Pancreas (tissue), 10 donors: ENCODE measurements around the gene YY1. TPM values are rescaled to one million over a fixed set of nuclear protein-coding genes. Genes with fewer than 3 reads are reported as not detected.

Source experiments
- ATAC-seq, 4 donors: fragments of 200-7000 bp; cut with Tn5 transposase; one replicate each; pipeline versions ENCODE4 v1.8.0 to v1.9.1; 2020; ENCODE audit warnings: mild to moderate bottlenecking in 4 of 4, moderate library complexity in 4 of 4
- DNase-seq, 6 donors: peaks; one replicate each; pipeline ENCODE4 v3.0.0-alpha.2; 2020
- FAIRE-seq: peaks from 2 replicates; lab custom pipeline; 2012; peaks lifted over from hg19 to GRCh38; lab: Jason Lieb, UNC
- H3K27ac ChIP-seq, 4 donors: fragments of 200-600 bp; sonication (generic); 1 replicate in 3 of 4; 2 replicates in 1 of 4; pipeline versions ENCODE4 v1.5.0 to v1.8.0; 2020
- H3K27me3 ChIP-seq, 4 donors: fragments of 200-600 bp; one replicate each; pipeline ENCODE4 v1.8.0; 2021
- H3K36me3 ChIP-seq, 3 donors: fragments of 200-600 bp; sonication (generic) in 1 of 3; one replicate each; pipeline versions ENCODE4 v1.5.0 to v1.8.0; 2020 to 2021
- H3K4me1 ChIP-seq, 3 donors: fragments of 200-600 bp; one replicate each; pipeline ENCODE4 v1.8.0; 2021
- H3K4me3 ChIP-seq, 4 donors: fragments of 200-600 bp; sonication (generic) in 2 of 4; one replicate each; pipeline versions ENCODE4 v1.5.0 to v1.8.0; 2020 to 2021
- H3K9me3 ChIP-seq, 4 donors: fragments of 200-600 bp; one replicate each; pipeline ENCODE4 v1.8.0; 2021
- WGBS, 2 donors: extraction: QIAGEN DNeasy Blood & Tissue Kit; methylation state at CpG; one replicate each; pipeline ENCODE4 v1.1.7; 2013; 5-methylcytosine and 5-hydroxymethylcytosine counted together
- intact Hi-C, 3 donors: fragments of 100-400 bp; cut with DNase I; formaldehyde crosslinking; loops; one replicate each; pipeline versions ENCODE4 v1.11.1 to v1.14.2; 2022
- polyA plus RNA-seq, 2 donors: library from polyadenylated mRNA; stranded (reverse); fragments of 200-250 nt; gene quantifications; one replicate each; pipeline ENCODE4 v1.2.3, GENCODE V29; 2013
- total RNA-seq, 6 donors: library from RNA; stranded (reverse); fragmentation: NEBNext Ultra II Directional in 4 of 6; extraction: Animal tissue kit (Norgen Biotek cat#: 25700) in 4 of 6; gene quantifications; one replicate each; pipeline versions ENCODE4 v1.2.1 to v1.2.4, GENCODE V29; 2021 to 2023
- TF ChIP-seq, protein P1 (sequence below), 4 donors: fragments of 200-600 bp; sonication (generic) in 3 of 4; IDR thresholded peaks; one replicate each; pipeline versions ENCODE4 v1.5.0 to v1.8.0; 2021; ENCODE audit warnings: antibody characterized with exemption in 4 of 4
- donor health status: healthy with polysubstance abuse.
- donor health status: DM: no; HTN: no; CAD: no; lungs with moderate emphysema.
- donor health status: DM: no; HTN: no; CAD: no.
- donor health status: control.
- donor health status: control.
- donor health status: Bipolar disorder and iron deficiency.
- donor health status: DM: yes; HTN: yes; CAD: no.
- donor health status: DM: no; HTN: no; CAD: no.
- donor health status: DM: no; HTN: no; CAD: no.
- donor health status: DM: yes; HTN: yes; CAD: no.

Gene YY1
- total and polyA plus RNA-seq, 8 donors, result 10.5 to 38.7 (median 24.1) TPM

DNA sequence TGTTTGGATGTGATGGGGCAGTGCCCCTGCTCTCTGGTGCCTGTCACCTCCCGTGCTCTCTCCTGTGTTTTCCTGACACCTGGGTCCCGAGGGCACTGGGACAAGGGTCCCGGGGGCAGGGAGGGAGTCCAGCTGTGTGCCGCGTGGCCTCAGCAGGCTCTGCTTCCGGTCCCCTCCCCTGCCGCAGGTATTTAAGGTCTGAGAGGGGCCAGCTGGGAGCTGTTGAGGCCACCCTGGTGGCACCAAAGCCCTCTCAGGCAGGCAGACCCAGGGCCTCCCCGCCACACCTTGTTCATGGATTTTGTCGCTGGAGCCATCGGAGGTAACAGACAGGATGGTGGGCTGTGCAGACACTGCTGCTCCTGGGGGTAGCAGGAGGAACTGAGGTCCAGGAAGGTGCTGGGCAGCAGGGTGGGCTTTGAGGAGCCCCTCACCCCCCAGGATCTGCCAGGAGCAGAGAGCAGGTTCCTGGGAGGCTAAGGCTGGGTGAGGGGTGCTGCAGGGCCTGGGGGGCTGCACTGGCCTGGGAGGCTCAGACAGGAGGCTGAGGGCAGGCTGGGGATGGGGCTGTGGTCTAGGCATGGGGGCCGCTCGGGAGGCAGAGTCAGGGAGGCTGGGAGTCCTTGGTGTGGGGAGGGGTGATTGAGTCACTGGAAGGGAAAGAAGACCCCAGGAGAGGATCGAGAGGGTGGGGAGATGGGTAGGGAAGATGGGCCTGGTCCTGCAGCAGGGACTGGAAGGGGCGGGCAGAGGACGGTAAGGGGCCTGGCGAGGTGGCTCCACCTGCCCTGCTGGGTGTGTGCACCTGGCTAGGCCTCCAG lies 84.4 kb downstream of the YY1 start, which contains the start of gene SLC25A47:
TSS of gene SLC25A47 (plus strand) at position 219 of the 821 bp plus-strand sequence. CDS start at position 295, 76 bp downstream.
- ATAC-seq, result no peak
- no peak for DNase-seq
- 90 to 98% methylated on average over 15 to 16 of the region's 16 CpGs for WGBS, 2 donors

DNA sequence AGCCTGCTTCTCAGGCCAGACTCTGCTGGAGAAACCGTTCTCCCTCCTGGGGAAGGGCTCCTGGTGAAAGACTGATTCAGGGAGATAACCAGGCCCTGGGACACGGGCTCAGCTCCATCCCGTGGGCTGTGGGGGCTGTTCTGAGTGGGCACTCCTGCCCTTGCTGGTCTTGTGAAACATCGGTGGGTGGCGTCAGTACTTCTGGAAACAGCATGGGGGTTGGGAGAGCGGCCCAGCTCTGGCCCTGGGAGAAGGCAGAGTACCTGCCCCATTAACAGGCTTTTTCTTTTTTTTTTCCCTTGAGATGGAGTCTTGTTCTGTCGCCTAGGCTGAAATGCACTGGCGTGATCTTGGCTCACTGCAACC lies 85.0 kb downstream of the YY1 start:
- TF ChIP-seq, protein P1, sequence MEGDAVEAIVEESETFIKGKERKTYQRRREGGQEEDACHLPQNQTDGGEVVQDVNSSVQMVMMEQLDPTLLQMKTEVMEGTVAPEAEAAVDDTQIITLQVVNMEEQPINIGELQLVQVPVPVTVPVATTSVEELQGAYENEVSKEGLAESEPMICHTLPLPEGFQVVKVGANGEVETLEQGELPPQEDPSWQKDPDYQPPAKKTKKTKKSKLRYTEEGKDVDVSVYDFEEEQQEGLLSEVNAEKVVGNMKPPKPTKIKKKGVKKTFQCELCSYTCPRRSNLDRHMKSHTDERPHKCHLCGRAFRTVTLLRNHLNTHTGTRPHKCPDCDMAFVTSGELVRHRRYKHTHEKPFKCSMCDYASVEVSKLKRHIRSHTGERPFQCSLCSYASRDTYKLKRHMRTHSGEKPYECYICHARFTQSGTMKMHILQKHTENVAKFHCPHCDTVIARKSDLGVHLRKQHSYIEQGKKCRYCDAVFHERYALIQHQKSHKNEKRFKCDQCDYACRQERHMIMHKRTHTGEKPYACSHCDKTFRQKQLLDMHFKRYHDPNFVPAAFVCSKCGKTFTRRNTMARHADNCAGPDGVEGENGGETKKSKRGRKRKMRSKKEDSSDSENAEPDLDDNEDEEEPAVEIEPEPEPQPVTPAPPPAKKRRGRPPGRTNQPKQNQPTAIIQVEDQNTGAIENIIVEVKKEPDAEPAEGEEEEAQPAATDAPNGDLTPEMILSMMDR (IDR thresholded peaks at IDR 0.05), result no peak
- intact Hi-C loops, result no loop called here
- no peak for FAIRE-seq
- no peaks in the 10 kb centered on the region for H3K36me3 ChIP-seq
- no peak for ATAC-seq
- H3K27me3 ChIP-seq, result no peaks in the 10 kb centered on the region
- peaks cover 0 to 3% (median 0%) of the 10 kb centered on the region in 3 donors for H3K4me1 ChIP-seq
- H3K27ac ChIP-seq, result no peak overlapping the region
- H3K4me3 ChIP-seq, result no peak overlapping the region
- DNase-seq, result no peak
- H3K9me3 ChIP-seq, result no peaks in the 10 kb centered on the region
- 91 to 93% methylated on average over 8 of the region's 8 CpGs for WGBS, 2 donors

More for the DNA sequence above, 84.4 kb downstream of the YY1 start, which contains the start of gene SLC25A47:
- Histone ChIP-seq H3K4me1 (peaks cover 0 to 4% (median 0%) of the 10 kb centered on the region in 3 donors), H3K36me3 (no peaks in the 10 kb centered on the region), H3K27me3 (no peaks in the 10 kb centered on the region), H3K4me3 (no peak within 1 kb of the TSS), H3K27ac (no peak within 1 kb of the TSS), H3K9me3 (no peaks in the 10 kb centered on the region)
- FAIRE-seq, result no peak
- intact Hi-C loops, result no loop called here
- TF ChIP-seq, protein P1 (IDR thresholded peaks at IDR 0.05), result no peak

DNA sequence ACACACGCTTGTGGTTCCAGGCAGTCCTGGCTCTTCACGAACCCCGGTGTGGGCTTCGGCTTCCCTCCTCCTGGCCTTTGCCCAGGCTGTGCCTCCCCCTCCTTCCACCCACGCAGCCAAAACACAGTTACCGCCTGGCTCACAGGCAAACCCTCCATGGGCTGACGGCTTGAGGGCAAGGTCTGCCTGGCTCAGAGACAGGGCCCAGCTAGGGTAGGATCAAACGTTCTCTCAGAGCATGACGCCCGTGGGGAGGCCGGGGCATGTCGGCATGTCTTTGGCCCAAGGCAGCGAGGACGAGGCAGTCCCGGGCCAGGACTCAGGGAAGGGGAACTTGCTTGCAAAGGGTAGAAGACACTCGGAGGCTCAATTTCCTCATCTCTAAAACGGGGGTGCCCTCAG lies 86.3 kb downstream of the YY1 start:
- Histone ChIP-seq H3K27me3 (no peaks in the 10 kb centered on the region), H3K4me3 (no peak overlapping the region), H3K4me1 (peaks cover 0 to 3% (median 0%) of the 10 kb centered on the region in 3 donors), H3K27ac (no peak overlapping the region), H3K9me3 (no peaks in the 10 kb centered on the region), H3K36me3 (no peaks in the 10 kb centered on the region)
- 74 to 78% methylated on average over 17 of the region's 17 CpGs for WGBS, 2 donors
- intact Hi-C loops, result no loop called here
- ATAC-seq, result no peak
- no peak for DNase-seq
- TF ChIP-seq, protein P1 (IDR thresholded peaks at IDR 0.05), result no peak
- no peak for FAIRE-seq

DNA sequence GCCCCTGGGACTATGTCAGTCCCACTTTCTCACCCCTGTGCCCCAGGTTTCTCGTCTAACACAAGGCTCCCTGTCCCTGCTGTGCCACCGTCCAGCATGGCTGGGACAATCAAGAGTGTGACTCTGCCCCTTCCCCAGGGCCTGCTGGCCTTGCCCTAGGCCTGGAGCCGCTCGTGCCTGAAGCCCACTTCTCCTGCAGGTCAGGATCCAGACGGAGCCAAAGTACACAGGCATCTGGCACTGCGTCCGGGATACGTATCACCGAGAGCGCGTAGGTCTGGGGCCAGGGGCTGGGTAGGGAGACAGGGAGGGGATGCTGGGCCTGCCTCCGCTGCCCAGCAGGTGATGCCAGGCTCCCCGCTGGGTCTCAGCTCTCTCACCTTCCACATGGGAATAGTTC lies 87.0 kb downstream of the YY1 start:
- FAIRE-seq, result no peak
- TF ChIP-seq, protein P1 (IDR thresholded peaks at IDR 0.05), result no peak
- peak in 1 of 6 donors; percentile 49 for DNase-seq
- Histone ChIP-seq H3K9me3 (no peaks in the 10 kb centered on the region), H3K36me3 (no peaks in the 10 kb centered on the region), H3K4me1 (peaks cover 0 to 3% (median 0%) of the 10 kb centered on the region in 3 donors), H3K4me3 (no peak overlapping the region), H3K27me3 (no peaks in the 10 kb centered on the region), H3K27ac (no peak overlapping the region)
- 46 to 50% methylated on average over 13 of the region's 13 CpGs for WGBS, 2 donors
- intact Hi-C loops, result no loop called here
- peak in 1 of 4 donors; percentile 35 for ATAC-seq

DNA sequence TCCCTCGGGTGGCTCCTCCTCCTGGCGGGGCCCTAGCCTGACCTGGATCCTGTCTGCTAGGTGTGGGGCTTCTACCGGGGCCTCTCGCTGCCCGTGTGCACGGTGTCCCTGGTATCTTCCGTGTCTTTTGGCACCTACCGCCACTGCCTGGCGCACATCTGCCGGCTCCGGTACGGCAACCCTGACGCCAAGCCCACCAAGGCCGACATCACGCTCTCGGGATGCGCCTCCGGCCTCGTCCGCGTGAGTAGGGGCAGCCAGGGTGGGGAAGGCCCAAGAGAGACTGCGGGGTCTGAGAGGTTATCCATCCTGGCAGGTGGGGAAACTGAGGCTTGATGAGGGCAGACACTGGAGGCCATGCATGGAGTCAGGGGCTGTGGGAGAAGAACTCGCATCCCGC lies 88.2 kb downstream of the YY1 start:
- no peak for ATAC-seq
- H3K36me3 ChIP-seq, result no peaks in the 10 kb centered on the region
- intact Hi-C loops, result no loop called here
- H3K27me3 ChIP-seq, result no peaks in the 10 kb centered on the region
- DNase-seq, result no peak
- FAIRE-seq, result no peak
- no peak overlapping the region for H3K27ac ChIP-seq
- TF ChIP-seq, protein P1 (IDR thresholded peaks at IDR 0.05), result no peak
- 96% methylated on average over 23 to 24 of the region's 24 CpGs for WGBS, 2 donors
- no peaks in the 10 kb centered on the region for H3K9me3 ChIP-seq
- peaks cover 0 to 3% (median 0%) of the 10 kb centered on the region in 3 donors for H3K4me1 ChIP-seq
- H3K4me3 ChIP-seq, result no peak overlapping the region
